ENCODE results near the gene PDZK1IP1. TPM values are rescaled to one million over a fixed set of nuclear protein-coding genes. Genes with fewer than 3 reads are reported as not detected.

PDZK1IP1 gene
- total and polyA plus RNA-seq, 4 donors, result 0.75 to 2.2 (median 0.98) TPM

DNA sequence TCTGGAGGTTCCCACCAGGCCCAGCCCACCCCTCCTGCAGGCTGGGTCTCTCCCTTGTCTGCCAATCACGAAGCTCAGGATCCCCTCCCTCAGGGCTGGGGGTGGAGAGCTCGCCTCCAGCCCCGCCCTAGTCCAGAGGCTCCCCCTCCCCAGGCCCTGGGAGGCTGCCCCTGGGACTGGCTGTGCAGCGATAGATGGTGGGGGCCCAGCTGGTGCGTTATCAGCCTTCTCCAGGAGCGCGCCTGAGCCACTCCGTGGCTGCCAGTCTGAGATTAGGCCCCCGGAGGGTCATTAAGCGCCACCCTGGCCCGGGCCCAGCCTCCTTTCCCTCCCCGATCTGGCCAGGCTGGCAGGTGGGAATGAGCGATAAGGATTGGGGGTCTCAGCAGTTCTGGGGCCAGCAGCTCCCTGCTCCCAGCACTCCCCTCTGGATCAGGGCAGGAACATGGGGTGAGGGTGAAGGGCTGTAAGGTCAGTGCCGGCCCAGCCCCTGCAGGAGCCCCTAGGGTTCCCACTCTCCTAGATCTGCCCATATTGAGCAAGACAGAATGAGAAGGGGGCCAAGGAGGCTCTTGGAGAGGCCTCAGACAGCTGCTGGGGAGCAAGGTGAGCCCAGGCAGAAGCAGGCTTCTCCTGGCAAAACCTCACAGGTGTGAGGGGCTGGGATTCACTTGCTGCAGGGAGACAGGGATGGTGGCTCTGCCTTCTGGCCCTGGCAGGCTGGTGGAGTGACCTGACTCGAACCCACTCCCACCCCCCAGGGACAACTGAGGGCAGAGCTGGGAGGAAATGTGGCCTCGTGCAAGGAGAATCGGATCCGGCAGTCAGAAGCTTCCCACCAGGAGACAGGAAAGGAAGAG, 8.5 kb downstream of the PDZK1IP1 start:
- Histone ChIP-seq H3K9me3 (ENCODE audit: control insufficient read depth in 4 of 4, low read length in 3 of 4) (no peaks in the 10 kb centered on the region), H3K27ac (ENCODE audit: low read depth in 1 of 2, low read length in 2 of 2) (no peak overlapping the region), H3K9ac (ENCODE audit: low read depth in 1 of 2, low read length in 2 of 2) (no peak overlapping the region), H3K27me3 (ENCODE audit: control insufficient read depth in 4 of 4, insufficient read depth in 4 of 4, low read length in 3 of 4) (peaks cover 0 to 3% (median 0%) of the 10 kb centered on the region in 4 donors), H3K36me3 (ENCODE audit: control insufficient read depth in 4 of 4, insufficient read depth in 3 of 4, low read depth in 1 of 4, low read length in 3 of 4) (no peaks in the 10 kb centered on the region), H3K4me1 (ENCODE audit: control insufficient read depth in 4 of 4, insufficient read depth in 4 of 4, low read length in 3 of 4) (peaks cover 0 to 14% (median 7%) of the 10 kb centered on the region in 4 donors), H3K4me3 (ENCODE audit: low read depth in 1 of 3, low read length in 3 of 3) (no peak overlapping the region)
- WGBS, result 70% methylated on average over 18 of the region's 18 CpGs
- TF ChIP-seq YY1 (IDR thresholded peaks at IDR 0.05) (no peak), RXRA (IDR thresholded peaks at IDR 0.05) (no peak), FOXA1 (IDR thresholded peaks at IDR 0.05) (no peak), HNF4A (conservative IDR thresholded peaks at IDR 0.05) (no peak), GABPA (IDR thresholded peaks at IDR 0.05 in 1 of 2, conservative IDR thresholded peaks at IDR 0.05 in 1 of 2) (no peak), FOXA2 (IDR thresholded peaks at IDR 0.05) (no peak), SP1 (IDR thresholded peaks at IDR 0.05) (no peak), HNF4G (IDR thresholded peaks at IDR 0.05) (no peak), NR2F2 (IDR thresholded peaks at IDR 0.05) (no peak), EGR1 (IDR thresholded peaks at IDR 0.05; ENCODE audit: low read depth in 2 of 2) (no peak)
- TF ChIP-seq, protein P1, sequence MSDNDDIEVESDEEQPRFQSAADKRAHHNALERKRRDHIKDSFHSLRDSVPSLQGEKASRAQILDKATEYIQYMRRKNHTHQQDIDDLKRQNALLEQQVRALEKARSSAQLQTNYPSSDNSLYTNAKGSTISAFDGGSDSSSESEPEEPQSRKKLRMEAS (IDR thresholded peaks at IDR 0.05), result no peak
- TF ChIP-seq, protein P2, sequence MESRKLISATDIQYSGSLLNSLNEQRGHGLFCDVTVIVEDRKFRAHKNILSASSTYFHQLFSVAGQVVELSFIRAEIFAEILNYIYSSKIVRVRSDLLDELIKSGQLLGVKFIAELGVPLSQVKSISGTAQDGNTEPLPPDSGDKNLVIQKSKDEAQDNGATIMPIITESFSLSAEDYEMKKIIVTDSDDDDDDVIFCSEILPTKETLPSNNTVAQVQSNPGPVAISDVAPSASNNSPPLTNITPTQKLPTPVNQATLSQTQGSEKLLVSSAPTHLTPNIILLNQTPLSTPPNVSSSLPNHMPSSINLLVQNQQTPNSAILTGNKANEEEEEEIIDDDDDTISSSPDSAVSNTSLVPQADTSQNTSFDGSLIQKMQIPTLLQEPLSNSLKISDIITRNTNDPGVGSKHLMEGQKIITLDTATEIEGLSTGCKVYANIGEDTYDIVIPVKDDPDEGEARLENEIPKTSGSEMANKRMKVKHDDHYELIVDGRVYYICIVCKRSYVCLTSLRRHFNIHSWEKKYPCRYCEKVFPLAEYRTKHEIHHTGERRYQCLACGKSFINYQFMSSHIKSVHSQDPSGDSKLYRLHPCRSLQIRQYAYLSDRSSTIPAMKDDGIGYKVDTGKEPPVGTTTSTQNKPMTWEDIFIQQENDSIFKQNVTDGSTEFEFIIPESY (IDR thresholded peaks at IDR 0.05), result no peak
- TF ChIP-seq, protein P3, sequence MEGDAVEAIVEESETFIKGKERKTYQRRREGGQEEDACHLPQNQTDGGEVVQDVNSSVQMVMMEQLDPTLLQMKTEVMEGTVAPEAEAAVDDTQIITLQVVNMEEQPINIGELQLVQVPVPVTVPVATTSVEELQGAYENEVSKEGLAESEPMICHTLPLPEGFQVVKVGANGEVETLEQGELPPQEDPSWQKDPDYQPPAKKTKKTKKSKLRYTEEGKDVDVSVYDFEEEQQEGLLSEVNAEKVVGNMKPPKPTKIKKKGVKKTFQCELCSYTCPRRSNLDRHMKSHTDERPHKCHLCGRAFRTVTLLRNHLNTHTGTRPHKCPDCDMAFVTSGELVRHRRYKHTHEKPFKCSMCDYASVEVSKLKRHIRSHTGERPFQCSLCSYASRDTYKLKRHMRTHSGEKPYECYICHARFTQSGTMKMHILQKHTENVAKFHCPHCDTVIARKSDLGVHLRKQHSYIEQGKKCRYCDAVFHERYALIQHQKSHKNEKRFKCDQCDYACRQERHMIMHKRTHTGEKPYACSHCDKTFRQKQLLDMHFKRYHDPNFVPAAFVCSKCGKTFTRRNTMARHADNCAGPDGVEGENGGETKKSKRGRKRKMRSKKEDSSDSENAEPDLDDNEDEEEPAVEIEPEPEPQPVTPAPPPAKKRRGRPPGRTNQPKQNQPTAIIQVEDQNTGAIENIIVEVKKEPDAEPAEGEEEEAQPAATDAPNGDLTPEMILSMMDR (IDR thresholded peaks at IDR 0.05; ENCODE audit: low read depth, low read length, missing input control), result no peak
- TF ChIP-seq, protein P4, sequence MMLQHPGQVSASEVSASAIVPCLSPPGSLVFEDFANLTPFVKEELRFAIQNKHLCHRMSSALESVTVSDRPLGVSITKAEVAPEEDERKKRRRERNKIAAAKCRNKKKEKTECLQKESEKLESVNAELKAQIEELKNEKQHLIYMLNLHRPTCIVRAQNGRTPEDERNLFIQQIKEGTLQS (IDR thresholded peaks at IDR 0.05), result no peak
- TF ChIP-seq, protein P5, sequence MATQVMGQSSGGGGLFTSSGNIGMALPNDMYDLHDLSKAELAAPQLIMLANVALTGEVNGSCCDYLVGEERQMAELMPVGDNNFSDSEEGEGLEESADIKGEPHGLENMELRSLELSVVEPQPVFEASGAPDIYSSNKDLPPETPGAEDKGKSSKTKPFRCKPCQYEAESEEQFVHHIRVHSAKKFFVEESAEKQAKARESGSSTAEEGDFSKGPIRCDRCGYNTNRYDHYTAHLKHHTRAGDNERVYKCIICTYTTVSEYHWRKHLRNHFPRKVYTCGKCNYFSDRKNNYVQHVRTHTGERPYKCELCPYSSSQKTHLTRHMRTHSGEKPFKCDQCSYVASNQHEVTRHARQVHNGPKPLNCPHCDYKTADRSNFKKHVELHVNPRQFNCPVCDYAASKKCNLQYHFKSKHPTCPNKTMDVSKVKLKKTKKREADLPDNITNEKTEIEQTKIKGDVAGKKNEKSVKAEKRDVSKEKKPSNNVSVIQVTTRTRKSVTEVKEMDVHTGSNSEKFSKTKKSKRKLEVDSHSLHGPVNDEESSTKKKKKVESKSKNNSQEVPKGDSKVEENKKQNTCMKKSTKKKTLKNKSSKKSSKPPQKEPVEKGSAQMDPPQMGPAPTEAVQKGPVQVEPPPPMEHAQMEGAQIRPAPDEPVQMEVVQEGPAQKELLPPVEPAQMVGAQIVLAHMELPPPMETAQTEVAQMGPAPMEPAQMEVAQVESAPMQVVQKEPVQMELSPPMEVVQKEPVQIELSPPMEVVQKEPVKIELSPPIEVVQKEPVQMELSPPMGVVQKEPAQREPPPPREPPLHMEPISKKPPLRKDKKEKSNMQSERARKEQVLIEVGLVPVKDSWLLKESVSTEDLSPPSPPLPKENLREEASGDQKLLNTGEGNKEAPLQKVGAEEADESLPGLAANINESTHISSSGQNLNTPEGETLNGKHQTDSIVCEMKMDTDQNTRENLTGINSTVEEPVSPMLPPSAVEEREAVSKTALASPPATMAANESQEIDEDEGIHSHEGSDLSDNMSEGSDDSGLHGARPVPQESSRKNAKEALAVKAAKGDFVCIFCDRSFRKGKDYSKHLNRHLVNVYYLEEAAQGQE (IDR thresholded peaks at IDR 0.05), result no peak
- peak; percentile 90 for DNase-seq (ENCODE audit: low spot score)
